ENCODE results near the gene MS4A4A. TPM values are rescaled to one million over a fixed set of nuclear protein-coding genes. Genes with fewer than 3 reads are reported as not detected.
A peak's percentile ranks its signal among the peaks of the same experiment; 100 is the strongest.
"Not testable (repeated sequence)": the region's sequence is repeated elsewhere in the genome, so short reads cannot be mapped to it uniquely, and the experiment has no call there.

The MS4A4A gene
- total and polyA plus RNA-seq, 12 donors, result 2.2 to 31.6 (median 9.1) TPM

- no peak for DNase-seq
- Histone ChIP-seq H3K4me3 (peak overlapping the region in 5 of 10 donors; percentile 14 to 53 (median 20)), H3K27ac (peak overlapping the region in 4 of 10 donors; percentile 31 to 86 (median 46)), H3K27me3 (no peaks in the 10 kb centered on the region), H3K9me3 (no peaks in the 10 kb centered on the region), H3K4me1 (peaks cover 0 to 12% (median 0%) of the 10 kb centered on the region in 9 donors), H3K36me3 (no peaks in the 10 kb centered on the region)
- no peak for ATAC-seq
- WGBS, 2 donors, result 69 to 79% methylated on average over 2 of the region's 2 CpGs
- intact Hi-C loops (cut with DNase I), result no loop called here
- no peak for TF ChIP-seq CTCF (IDR thresholded peaks at IDR 0.05)
These were observed 1.8 kb downstream of the MS4A4A start for GRCh38 chr11:60282286-60282685.

GRCh38 chr11:60285411-60286126 lies 5.1 kb downstream of the MS4A4A start:
- Histone ChIP-seq H3K27ac (peak overlapping the region in 1 of 10 donors; percentile 86), H3K4me1 (peaks cover 0 to 12% (median 0%) of the 10 kb centered on the region in 9 donors), H3K9me3 (peaks cover 0 to 12% (median 0%) of the 10 kb centered on the region in 11 donors)
- WGBS, 2 donors, result 61 to 68% methylated on average over 7 of the region's 7 CpGs
- intact Hi-C loops (cut with DNase I); ATAC-seq; H3K27me3 ChIP-seq; H3K4me3 ChIP-seq; H3K36me3 ChIP-seq; DNase-seq: not testable (repeated sequence)

GRCh38 chr11:60288531-60288930 lies 8.1 kb downstream of the MS4A4A start:
- Histone ChIP-seq H3K27me3 (no peaks in the 10 kb centered on the region), H3K4me3 (no peak overlapping the region), H3K4me1 (peaks cover 0 to 11% (median 0%) of the 10 kb centered on the region in 9 donors), H3K36me3 (peaks cover 0 to 10% (median 0%) of the 10 kb centered on the region in 9 donors), H3K9me3 (peaks cover 0 to 12% (median 0%) of the 10 kb centered on the region in 11 donors), H3K27ac (no peak overlapping the region)
- TF ChIP-seq CTCF (IDR thresholded peaks at IDR 0.05), result no peak
- ATAC-seq (no peak), DNase-seq (no peak)
- intact Hi-C loops (cut with DNase I), result no loop called here
- WGBS, 2 donors, result 86 to 96% methylated on average over 1 of the region's 1 CpG

- H3K27ac ChIP-seq, result no peak overlapping the region
- H3K36me3 ChIP-seq, result peaks cover 0 to 16% (median 0%) of the 10 kb centered on the region in 9 donors
- intact Hi-C loops (cut with DNase I), result no loop called here
- H3K4me3 ChIP-seq, result no peak overlapping the region
- no peak for ATAC-seq
- 69 to 89% methylated on average over 2 of the region's 2 CpGs for WGBS, 2 donors
- no peak for TF ChIP-seq CTCF (IDR thresholded peaks at IDR 0.05)
- DNase-seq, result no peak
- H3K9me3 ChIP-seq, result peaks cover 0 to 19% (median 0%) of the 10 kb centered on the region in 11 donors
- H3K27me3 ChIP-seq, result no peaks in the 10 kb centered on the region
- no peaks in the 10 kb centered on the region for H3K4me1 ChIP-seq
These were observed 11.7 kb downstream of the MS4A4A start for GRCh38 chr11:60292145-60292544.

GRCh38 chr11:60301178-60301577 lies 20.7 kb downstream of the MS4A4A start:
- H3K27ac ChIP-seq, result no peak overlapping the region
- DNase-seq (no peak), ATAC-seq (no peak)
- H3K36me3 ChIP-seq, result peaks cover 0 to 32% (median 0%) of the 10 kb centered on the region in 9 donors
- intact Hi-C loops (cut with DNase I), result no loop called here
- H3K9me3 ChIP-seq, result peaks cover 0 to 2% (median 0%) of the 10 kb centered on the region in 11 donors
- H3K4me3 ChIP-seq, result no peak overlapping the region
- WGBS, 2 donors, result 72 to 86% methylated on average over 3 of the region's 3 CpGs
- no peak for TF ChIP-seq CTCF (IDR thresholded peaks at IDR 0.05)
- no peaks in the 10 kb centered on the region for H3K4me1 ChIP-seq
- no peaks in the 10 kb centered on the region for H3K27me3 ChIP-seq

- H3K27ac ChIP-seq; H3K4me1 ChIP-seq; H3K4me3 ChIP-seq; intact Hi-C loops (cut with DNase I); DNase-seq; H3K27me3 ChIP-seq; H3K9me3 ChIP-seq; ATAC-seq: not testable (repeated sequence)
- peaks cover 0 to 39% (median 0%) of the 10 kb centered on the region in 9 donors for H3K36me3 ChIP-seq
- 79 to 86% methylated on average over 6 of the region's 6 CpGs for WGBS, 2 donors
These were observed 21.4 kb downstream of the MS4A4A start for GRCh38 chr11:60301884-60302283.
